GM18502 (cell line): ENCODE data around the gene NF2.

Source experiments
- ATAC-seq: cut with Tn5 transposase; IDR thresholded peaks from one replicate; pipeline ENCODE4 v1.9.1; 2021; ENCODE audit warnings: mild to moderate bottlenecking; ENCODE audit not compliant: unreplicated experiment, poor library complexity

NF2 gene

DNA sequence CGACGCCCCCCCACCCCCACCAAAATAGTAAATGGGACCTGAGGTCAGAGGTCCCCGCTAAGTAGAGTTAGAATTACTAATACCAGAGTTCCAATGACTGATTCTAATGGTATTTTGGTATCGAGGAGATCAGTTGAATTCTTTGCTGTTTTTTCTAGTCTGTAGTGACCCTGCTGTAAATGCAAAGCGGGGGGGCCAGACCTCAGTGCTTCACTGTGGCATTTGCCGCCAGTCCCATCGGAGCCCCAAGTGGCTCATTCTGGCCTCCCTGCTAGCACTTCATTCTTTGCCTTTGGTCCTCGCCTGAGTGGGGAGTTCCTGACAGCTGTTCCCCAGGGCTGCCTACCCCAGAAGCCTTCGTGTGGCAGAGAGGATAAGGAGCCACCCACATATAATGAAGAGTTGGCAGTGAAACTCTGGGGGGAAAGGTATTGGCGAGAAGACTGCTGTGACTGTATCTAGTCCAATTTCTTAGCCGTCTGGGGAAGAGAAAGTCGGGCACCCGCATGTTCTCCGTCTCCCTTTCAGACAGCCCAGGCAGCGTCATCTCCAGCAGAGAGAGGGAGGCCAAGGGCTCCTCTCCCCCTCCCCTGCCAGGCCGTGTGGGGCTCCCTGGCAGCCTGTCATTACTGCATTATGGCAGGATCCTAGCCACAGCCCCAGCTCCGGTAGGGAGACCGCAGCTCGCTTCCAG lies 96.9 kb downstream of the NF2 start:
- no peak for ATAC-seq

DNA sequence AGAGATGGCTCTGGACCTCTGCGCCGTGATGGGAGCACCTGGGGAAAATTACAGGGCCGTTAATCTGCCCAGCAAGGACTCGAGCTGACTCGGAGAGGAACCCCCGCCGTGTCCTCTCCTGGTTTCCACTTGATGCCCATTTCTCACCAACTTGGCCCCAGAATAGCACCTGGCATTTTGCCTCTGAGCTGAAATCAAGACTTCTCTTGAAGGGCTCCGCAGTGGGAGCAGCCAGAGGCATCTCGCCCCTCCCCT lies 97.4 kb downstream of the NF2 start:
- ATAC-seq: no peak

DNA sequence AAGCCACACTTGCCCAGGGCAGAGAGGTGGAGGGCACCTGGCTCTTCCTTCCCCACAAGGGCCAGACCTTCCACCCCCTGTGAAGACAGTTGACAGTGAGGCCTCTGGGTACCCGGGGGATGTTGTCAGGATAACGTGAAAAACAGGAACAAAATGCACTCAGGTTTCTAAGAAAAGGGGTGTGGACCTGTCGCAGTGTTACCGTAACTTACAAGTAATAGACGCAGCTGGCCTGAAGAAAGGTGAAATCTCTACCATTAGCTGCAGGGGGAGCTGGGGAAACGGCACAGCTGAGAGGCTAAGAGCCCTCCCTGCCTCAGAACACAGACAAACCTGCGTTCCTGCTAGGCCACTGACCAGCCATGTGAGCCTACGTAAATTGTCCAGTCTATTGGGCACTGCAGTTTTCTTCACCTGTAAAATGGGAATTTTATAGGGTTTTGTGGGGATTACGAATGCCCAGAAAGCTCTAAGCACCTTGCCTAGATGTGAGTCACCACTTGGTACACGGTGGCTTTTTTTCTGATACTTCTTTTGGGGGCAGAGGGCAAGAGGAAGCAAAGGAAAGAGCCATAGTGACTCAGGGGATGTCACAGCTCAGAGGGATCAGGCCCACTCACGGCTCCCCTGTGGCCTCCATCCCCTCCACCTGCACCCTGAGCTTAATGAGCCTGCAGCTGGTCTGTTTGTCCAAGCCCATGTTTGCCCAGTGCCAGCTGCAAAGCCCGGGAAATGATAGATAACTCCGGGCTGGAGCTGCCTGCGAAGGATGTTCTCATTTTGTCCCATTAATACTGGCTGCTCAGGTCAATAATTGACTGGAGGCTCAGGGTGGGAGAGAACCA lies 97.9 kb downstream of the NF2 start:
- ATAC-seq: no peak

DNA sequence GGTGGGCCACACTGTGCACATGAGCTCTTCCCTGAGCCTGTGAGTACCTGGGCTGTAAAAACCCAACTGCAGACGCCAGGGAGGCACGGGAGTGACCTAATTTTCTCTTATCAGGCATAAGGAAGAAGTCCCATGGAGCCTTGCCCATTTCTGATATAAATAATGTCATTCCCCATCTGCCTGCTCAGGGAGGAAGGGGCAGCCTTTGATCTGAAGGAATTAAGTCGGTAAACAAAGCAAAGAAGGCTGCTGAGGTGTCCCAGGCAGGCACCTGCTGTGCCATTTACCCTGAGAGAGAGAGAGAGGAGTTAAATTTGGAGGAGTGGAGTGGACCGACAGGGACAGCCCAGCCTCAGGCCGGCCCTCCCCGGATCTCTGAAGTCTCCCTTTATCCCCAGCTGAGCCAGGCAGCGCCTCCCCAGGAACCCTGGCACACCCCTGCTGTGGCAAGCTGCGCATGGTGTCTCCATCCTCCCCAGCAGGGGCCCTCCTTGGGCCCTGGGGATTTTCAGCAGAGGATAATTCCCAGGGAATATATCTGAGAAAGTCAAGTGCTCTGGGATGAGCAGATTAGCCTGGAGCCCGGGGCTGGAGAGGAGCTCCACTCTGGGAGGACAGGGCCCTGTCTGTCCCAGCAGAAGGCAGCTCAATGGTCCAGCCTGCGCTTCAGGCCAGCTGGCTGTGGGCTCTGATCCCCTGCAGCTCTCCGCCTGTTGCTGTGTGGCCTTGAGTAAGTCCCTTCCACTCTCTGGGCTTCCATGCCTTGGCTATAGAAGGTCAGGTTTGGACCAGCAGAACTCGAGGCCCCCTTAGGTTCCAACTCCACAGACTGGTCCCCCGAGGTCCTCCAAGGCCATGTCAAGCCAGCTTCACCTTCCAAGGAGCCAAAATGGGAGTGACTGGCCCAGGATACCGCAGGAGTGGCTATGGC lies 98.8 kb downstream of the NF2 start:
- no peak for ATAC-seq

DNA sequence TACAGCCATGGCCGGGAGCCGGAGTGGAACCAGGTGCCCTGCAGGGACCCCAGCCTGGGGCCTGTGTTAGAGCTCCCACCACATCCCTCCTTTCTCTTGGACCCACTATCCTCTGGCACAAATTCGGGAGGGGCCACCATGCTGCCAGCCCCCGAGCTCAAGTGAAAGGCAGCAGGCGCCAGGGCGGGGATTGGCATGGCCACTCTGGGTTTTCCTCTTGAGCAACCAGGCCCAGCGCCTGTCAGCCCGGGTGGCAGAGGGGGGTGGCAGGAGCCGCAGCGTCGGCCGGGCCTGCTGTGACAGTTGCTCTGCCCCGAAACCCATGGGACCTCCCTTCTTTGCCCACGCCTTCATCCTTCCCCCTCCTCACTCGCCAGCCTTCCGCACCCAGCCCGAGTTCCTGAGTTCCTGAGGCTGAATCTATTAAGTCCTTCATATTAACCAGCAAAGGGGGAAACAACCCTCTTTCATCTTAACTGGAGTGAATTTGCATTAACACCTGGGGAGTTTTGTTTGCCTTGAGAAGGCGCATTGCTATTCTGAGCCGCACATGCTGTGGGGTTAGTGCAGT lies 99.6 kb downstream of the NF2 start:
- ATAC-seq: no peak

DNA sequence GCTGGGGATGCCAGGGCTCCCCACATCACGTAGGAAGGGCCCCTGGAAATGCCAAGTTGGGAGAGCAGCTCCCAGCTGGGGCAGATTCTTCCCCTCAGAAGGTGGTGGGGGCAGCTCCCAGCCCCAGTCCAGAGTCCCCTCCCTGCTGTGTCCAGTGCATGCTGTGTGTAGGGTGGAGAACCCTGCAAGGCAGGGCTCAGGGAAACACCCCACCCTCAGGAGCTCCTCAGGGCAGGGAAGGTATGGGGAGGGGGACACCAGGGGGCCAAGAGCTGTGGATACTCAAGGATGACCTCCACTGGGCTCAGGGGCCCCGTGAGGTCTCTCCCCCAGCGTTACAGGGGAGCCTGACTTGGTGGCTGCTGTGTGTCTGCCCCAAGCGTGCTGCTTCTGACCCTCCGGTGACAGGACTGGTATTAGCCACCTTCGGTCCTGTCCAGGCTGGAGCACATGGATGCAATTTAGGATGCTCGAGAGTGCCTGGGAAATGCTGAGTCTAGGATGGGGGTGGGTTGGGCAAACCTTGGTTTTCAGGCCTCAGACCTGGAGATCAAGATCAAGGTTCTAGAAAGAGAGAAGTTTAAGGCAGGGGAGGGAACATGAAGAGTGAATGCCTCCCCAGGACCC lies 100.2 kb downstream of the NF2 start:
- no peak for ATAC-seq

DNA sequence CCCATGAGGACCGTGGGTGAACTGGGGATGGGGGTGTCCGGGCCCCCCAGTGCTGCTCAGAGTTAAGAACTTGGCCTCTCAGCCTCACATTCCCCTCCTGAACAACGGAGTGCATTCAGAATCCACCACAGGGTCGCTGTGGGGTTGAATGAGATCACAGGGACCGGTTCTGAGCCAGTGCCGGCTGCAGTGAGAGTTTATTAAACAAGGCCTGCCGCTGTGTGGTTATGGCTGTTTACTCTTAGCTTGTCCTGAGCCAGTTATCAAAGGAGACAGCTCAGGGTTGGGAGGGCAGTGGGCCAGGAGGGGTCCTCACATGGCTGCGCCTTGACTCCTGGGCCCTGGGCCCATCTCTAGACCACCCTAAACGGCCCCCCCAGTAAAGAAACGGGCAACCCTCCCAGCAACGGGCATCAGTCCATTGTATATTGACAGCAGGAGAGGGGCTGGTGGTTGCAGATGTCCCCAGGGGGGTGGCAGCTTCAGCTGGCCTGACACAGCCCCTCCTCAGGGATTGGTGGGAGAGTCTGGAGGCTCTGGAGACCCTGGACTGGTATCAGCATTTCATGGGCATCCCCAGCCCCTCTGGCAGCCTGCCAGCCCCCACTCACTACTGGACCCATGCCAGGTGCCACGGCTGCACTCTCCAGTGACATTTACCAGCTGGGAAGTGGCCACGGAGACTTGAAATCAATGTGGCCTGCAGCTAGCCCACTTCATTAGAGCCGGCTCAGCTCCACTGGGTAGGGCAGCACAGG lies 101.3 kb downstream of the NF2 start:
- no peak for ATAC-seq

DNA sequence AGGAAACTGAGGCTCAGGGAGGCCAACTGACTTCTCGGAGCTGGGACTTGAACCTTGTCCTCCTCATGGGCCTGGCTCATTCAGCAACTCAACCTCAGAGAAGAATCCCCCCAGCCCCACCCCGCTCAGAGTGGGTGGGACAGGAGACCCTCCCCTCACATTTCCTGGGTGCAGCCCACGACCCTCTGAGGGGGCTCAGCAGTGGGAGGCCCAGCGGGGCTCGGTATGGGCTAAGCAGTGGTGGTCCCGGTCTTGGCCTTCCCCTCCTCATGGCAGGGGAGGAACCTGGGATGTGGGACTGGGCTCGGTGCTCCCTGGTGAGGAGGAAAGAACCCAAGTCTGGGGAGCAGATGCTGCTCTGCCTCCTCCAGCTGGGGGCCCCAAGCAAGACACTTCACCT lies 102.2 kb downstream of the NF2 start:
- ATAC-seq: no peak

DNA sequence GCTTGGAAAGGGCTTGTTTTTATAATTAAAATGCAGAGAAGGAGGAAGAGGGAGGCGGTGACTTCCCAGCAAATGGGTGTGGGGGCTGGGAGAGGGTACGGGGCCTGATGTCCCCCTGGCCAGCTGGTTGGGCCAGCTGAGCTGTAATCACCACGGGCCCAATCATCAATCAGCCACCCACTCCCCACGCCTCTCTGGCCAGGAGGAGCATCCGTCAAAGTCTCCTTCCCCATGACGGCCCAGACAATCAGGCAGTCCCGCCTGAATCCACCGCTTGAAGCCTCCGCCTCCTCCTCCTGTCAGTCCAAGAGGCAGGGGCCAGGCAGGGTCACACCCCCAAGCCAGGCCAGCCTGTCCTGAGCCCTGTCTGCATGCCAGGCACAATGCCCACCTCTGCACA lies 103.1 kb downstream of the NF2 start:
- ATAC-seq: no peak

DNA sequence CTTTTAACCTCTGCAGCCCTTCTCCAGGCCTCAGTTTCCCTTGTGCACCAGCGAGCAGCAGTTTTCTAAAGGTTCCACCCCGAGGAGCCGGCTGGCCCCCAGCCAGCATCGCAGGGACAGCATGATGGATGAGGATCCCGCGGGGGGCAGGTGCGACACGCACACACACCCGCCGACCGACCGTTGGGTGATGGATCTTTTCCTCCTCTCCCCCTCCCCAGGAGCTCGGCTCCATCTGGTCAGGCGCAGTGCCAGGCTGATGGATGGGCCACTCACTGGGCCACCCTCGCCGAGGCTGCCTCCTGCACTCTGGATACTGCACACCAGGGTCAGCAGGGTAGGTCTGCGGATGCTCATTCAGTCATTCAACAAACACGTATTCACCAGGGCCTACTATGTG lies 103.6 kb downstream of the NF2 start:
- no peak for ATAC-seq

DNA sequence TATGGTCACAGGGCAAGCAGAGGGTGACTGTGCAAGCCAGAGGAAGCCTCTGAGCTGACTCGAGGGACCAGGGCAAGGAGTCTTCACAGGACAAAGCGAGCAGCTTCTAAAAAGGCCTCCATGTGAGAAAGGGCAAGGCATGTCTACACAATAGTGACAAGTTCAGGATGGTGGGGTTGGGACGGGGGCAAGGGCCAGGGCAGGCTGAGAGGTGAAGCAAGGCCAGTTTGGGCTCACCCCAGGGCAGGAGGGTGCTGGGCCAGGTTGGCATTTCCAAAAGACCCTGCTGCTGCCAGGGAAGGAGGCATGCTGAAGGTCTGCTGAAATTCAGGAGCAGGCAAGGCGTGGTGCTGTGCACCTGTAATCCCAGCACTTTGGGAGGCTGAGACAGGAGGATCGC lies 104.0 kb downstream of the NF2 start:
- ATAC-seq: no peak

DNA sequence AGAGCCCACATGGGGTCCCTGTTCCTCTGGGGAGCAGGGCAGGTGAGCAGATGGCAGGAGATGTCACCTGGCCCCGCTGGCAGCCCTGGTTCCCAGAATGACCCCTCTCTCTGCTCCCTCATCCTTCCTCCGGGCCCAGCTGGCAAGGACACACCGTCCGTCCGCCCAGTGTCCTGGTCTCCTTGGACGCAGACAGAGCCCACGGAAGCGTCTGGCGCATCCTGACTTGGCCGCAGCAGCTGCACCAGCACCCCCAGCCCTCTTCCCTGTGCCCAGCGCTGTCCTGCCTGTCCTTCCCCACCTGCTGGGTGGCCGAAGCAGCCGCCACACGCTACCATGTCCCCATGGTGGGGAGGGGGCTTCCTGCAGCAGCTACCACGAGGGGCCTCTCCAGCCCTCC lies 106.8 kb downstream of the NF2 start:
- no peak for ATAC-seq

DNA sequence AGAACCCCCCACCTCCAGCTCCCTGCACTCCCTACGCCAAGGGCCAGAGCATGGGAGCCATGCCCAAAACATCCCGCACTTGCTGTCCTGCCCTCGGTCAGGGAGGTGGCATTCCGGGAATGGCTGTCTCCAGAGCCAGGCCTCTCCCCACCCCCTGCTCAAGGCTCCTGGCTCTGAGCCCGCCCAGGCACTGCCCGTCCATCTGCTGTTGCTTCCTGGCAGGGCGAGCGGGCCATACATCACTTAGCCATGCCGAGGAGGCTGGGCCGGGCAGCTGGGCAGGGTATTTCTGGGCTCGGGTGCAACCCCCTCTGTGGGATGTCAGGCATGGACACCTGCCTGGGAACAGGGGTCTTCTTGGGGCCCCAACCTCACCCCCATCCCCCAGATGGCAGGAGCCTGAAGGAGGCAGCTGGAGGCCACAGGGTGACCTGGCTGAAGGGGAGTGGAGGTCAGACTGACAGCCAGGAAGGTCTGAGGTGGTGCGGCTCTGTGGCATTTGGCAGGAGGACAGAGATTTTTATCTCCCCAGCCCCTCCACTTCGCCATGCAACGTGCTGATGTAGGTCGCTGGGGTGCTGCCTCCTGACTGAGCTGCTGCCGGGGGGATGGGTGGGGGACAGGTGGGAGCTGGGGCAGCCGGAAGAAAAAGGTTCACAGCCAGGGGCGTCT lies 107.6 kb downstream of the NF2 start:
- no peak for ATAC-seq

DNA sequence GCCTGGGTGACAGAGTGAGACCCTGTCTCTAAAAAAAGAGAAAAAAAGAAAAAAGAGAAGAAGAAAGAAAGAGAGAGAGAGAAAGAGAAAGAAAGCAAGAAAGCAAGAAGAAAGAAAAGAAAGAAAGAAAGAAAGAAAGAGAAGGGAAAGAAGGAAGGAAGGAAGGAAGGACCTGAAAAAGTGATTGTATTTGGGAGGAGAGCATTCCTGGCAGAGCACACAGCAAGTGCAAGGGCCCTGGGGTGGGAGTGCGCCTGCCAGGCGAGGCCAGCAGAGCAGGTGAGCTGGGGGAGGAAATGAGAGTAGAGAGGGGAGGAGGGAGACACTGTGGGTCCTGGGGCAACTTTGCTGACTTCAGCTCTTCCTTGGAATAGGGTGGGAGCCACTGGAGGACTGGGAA lies 108.7 kb downstream of the NF2 start:
- no peak for ATAC-seq

DNA sequence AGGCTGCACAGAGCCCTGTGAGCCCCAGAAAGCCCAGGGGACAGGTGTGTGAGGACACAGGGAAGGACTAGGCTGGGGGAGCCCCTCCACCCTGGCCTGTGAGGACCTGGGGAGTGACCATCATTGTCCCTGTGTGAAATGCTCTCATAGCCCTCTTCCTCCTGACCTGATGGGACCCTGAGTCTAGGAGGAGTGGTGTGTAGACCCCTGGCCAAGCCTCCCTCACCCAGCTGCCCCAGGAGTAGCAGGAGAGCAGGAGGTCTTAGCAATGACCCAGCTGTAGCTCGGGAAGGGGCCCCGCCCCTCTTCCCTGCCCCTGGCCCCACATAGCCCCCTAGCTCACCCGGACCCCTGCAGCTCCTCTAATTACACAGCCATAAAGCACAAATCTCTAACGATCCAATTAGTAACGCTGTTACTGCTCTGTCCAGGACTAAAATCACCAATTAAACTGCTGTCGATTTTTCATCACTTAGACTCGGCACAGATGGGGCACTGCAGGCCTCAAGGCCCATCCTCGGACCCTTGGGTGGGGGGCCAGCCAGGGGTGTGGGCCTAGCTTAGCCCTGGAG lies 109.8 kb downstream of the NF2 start:
- ATAC-seq: no peak

DNA sequence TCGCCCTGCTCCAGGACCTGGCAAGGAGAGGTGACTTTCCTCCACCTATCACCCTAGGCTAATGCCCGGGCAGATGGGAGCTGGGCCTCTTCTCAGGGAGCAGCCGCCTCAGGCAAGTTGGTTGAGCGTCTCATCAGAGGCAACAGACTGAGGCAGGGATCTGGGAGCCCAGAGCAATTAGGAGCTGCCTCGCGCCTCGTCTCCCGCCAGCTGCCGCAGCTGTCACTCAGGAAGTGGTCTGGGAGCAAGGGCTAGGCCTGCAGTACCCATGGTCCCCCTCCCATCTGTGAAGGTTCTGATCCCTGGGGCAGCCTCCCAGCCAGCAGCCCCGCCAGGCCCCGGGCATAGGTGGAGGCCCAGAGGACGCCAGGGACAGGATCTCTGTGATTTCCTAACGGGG lies 111.8 kb downstream of the NF2 start:
- no peak for ATAC-seq

DNA sequence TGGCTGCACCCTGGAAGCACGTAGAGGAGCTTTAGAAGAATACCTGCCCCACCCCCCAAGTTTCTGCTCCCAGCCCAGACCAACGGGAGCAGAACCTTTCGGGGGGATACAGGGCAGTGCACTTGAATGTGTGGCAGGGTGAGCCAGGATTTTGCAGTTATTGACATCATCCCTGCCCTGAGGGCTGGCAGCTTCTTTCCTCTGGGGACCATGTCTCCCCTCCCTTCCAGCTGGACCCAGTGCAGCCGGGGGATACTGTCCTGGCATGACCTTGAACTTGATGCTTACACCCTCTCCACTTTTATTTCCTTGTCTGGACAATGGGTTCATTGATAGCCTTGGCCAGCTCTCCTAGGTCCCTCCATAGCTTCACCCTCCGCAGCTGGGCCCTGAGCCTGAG lies 112.3 kb downstream of the NF2 start:
- ATAC-seq: no peak

DNA sequence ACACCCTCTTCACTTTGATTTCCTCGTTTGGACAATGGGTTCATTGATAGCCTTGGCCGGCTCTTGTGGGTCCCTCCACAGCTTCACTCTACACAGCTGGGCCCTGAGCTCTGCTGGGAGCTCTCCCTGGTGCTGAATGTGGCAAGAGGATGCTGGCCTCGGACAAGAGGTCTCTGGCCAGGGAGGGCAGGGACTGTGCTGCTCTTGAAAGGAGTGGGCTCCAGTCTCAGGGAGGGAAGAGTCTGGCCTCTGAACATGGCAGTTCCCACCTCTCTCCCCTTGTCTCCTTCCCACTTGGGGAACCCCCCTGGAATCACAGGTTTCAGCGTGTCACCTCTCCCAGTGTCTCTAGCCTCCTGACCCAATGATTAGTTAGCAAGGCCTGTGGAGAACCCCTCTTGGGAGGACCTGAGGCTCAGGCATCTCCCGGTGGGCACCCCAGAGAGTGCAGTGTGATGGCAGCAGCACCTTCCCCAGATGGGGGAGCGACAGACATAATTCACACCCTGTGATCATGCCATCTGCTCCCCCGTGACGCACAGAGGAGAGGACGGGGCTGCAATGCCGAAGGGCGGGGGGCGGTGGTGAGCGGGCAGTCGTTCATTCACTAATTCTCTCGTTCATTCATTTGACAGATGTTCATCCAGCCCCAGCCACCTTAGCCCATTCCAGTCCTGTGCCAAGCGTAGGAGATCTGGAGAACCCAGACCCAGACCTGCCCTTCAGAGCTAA lies 113.5 kb downstream of the NF2 start:
- no peak for ATAC-seq
